H1 (cell line): ENCODE measurements around the gene SIRT7. TPM values are rescaled to one million over a fixed set of nuclear protein-coding genes. Genes with fewer than 3 reads are reported as not detected.
A peak's percentile ranks its signal among the peaks of the same experiment; 100 is the strongest.

ENCODE experiments used
- ASH2L ChIP-seq: fragments of 200-600, 300-600 bp; sonication (generic); IDR thresholded peaks from one replicate; pipeline ENCODE4 v1.7.1; 2017; ENCODE audit warnings: low read length
- BACH1 ChIP-seq: IDR thresholded peaks from 2 replicates; pipeline ENCODE4 v1.6.1; 2012; ENCODE audit warnings: low read length, improper control_type of control experiment
- CBX8 ChIP-seq: fragments of 300-800, 300-1000 bp; sonication (generic); IDR thresholded peaks from 2 replicates; pipeline ENCODE4 v1.7.1; 2016; ENCODE audit warnings: low read depth, low read length, borderline replicate concordance
- POLR2AphosphoS5 ChIP-seq: IDR thresholded peaks from 2 replicates; pipeline ENCODE4 v1.6.1; 2011; ENCODE audit warnings: low read depth, low read length
- RAD21 ChIP-seq, 2 experiments: IDR thresholded peaks in 1 of 2; conservative IDR thresholded peaks in 1 of 2; 2 replicates each; pipeline ENCODE4 v1.6.1; 2011; ENCODE audit warnings: low read depth in 2 of 2, low read length in 2 of 2, improper control_type of control experiment in 1 of 2, inconsistent platforms in 1 of 2, mild to moderate bottlenecking in 1 of 2, moderate library complexity in 1 of 2
- TCF12 ChIP-seq: IDR thresholded peaks from 2 replicates; pipeline ENCODE4 v1.6.1; 2011; ENCODE audit warnings: low read depth, mild to moderate bottlenecking, low read length
- polyA plus RNA-seq, 7 experiments: library from polyadenylated mRNA; depleted of rRNA in 3 of 7; stranded (reverse) in 5 of 7; unstranded in 2 of 7; fragments of >200 nt in 5 of 7; fragments of 200-250 nt in 2 of 7; gene quantifications; 1 replicate in 5 of 7; 2 replicates in 1 of 7; 4 replicates in 1 of 7; pipeline versions ENCODE4 v1.2.1 to v1.2.3, GENCODE V29; 2011 to 2013; ENCODE audit warnings: missing spikeins in 2 of 7, mixed read lengths in 2 of 7
- total RNA-seq: library from RNA; stranded (reverse); fragmentation: NEBNext Ultra II Directional; extraction: Animal tissue kit (Norgen Biotek cat#: 25700); gene quantifications from 2 replicates; pipeline ENCODE4 v1.2.1, GENCODE V29; 2021

The SIRT7 gene
- total and polyA plus RNA-seq, 2 of the 8 experiments (the other 6 are each of a cell fraction or from before 2014, with no cell fraction given), result 5.8 to 16.6 TPM

DNA sequence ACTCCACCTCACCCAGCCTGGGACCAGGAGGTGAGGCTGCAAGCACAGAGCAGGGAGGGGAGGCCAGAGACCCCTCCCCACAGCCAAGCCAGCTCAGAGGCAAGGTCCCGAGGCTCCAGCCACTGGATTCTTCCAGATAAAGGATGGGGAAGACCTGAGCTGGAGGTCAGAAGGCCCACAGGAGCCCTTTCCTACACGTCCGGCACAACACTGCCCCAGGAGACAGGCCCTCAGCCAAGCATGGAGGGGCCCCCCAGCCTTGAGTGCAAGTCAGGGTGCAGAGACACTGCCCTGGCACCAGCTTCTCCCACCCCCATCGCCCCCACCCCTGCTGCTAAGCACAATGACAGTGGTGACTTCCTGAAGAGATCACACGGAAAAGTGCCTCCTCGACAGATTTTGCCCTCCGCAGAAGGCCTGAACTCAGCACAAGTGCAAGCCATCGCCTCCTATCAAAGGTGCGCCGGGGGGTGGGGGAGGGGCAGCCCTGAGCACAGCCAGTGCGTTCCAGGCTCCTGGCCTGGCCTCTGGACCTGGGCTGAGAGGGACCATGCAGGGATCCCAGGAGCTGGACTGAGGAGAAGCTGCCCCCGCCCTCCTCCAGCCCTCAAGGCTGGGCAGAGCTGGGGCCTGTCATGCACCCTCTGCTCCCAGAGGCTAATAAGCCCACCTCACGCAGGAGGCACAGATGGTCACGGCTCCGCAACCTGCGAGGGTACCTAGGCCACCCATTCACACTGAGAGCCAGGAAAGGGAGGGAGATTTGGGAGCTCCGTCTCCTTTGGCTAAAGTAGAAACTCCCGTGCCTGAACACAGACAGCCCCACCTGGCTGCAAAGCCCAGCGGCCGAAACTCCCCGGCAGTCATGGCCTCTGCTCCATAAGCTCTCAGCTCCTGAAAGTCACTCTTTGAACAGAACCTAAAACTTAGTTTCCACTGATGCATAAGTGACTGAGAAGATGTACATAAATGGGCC is 6.9 kb upstream of the SIRT7 start (continued):
- no peak for TF ChIP-seq TCF12
- no peak for TF ChIP-seq POLR2AphosphoS5
- no peak for TF ChIP-seq ASH2L
- TF ChIP-seq BACH1, result peak; percentile 41; the same call in 1 of the 2 replicates
- no peak for TF ChIP-seq CBX8
- no peak for TF ChIP-seq RAD21 (IDR thresholded peaks at IDR 0.05 in 1 of 2, conservative IDR thresholded peaks at IDR 0.05 in 1 of 2; ENCODE audit: low read depth in 2 of 2, low read length in 2 of 2)
